Activated CD4-positive, alpha-beta T cell treated with anti-CD3 and anti-CD28 coated beads, Interleukin-2, amount 10 ng/mL, durations not matched to agents 24 days and 14 days (primary cell): Measurements from ENCODE around the gene ALG6. TPM values are rescaled to one million over a fixed set of nuclear protein-coding genes. Genes with fewer than 3 reads are reported as not detected.
"Not testable (repeated sequence)": the region's sequence is repeated elsewhere in the genome, so short reads cannot be mapped to it uniquely, and the experiment has no call there.

Experiments
- DNase-seq: peaks from one replicate; pipeline ENCODE4 v3.0.0; 2022
- H3K27ac Mint-ChIP-seq: one replicate; pipeline ENCODE4 v1.8.0; 2022; ENCODE audit warnings: mild to moderate bottlenecking, mixed read lengths
- H3K27me3 Mint-ChIP-seq: one replicate; pipeline ENCODE4 v1.8.0; 2022; ENCODE audit warnings: mixed read lengths
- H3K36me3 Mint-ChIP-seq: one replicate; pipeline ENCODE4 v1.8.0; 2022; ENCODE audit warnings: low read depth, mild to moderate bottlenecking, mixed read lengths
- H3K4me1 Mint-ChIP-seq: one replicate; pipeline ENCODE4 v1.8.0; 2021; ENCODE audit warnings: mixed read lengths
- H3K4me3 Mint-ChIP-seq: one replicate; pipeline ENCODE4 v1.8.0; 2022; ENCODE audit warnings: mild to moderate bottlenecking, moderate library complexity, mixed read lengths
- H3K9me3 Mint-ChIP-seq: one replicate; pipeline ENCODE4 v1.8.0; 2021; ENCODE audit warnings: mixed read lengths
- intact Hi-C: fragments of 100-400 bp; cut with micrococcal nuclease; formaldehyde crosslinking; loops from one replicate; pipeline ENCODE4 v1.15.1; 2023
- total RNA-seq: library from RNA; stranded (reverse); gene quantifications from 2 replicates; pipeline ENCODE4 v1.2.3, GENCODE V29; 2022

ALG6 gene
- total RNA-seq, 1 donor from 2014 or later = 27.7 TPM

- Mint-ChIP-seq H3K4me3 (no peak overlapping the region), H3K27me3 (peaks cover 43% of the 10 kb centered on the region), H3K27ac (no peak overlapping the region), H3K36me3 (no peaks in the 10 kb centered on the region), H3K9me3 (no peaks in the 10 kb centered on the region), H3K4me1 (no peaks in the 10 kb centered on the region)
- DNase-seq = no peak
- intact Hi-C loops = no loop called here
Observed at GRCh38 chr1:63350320-63350719, 17.1 kb upstream of the ALG6 start.

- no peaks in the 10 kb centered on the region for H3K9me3 Mint-ChIP-seq
- no peak for DNase-seq
- no peaks in the 10 kb centered on the region for H3K36me3 Mint-ChIP-seq
- no peak overlapping the region for H3K4me3 Mint-ChIP-seq
- intact Hi-C loops = no loop called here
- H3K27ac Mint-ChIP-seq = no peak overlapping the region
- no peaks in the 10 kb centered on the region for H3K4me1 Mint-ChIP-seq
- H3K27me3 Mint-ChIP-seq = peaks cover 42% of the 10 kb centered on the region
Observed at GRCh38 chr1:63352736-63353135, 14.7 kb upstream of the ALG6 start.

GRCh38 chr1:63356234-63356633 is 11.2 kb upstream of the ALG6 start:
- H3K9me3 Mint-ChIP-seq, H3K36me3 Mint-ChIP-seq, H3K4me1 Mint-ChIP-seq, DNase-seq, intact Hi-C loops, H3K4me3 Mint-ChIP-seq, H3K27ac Mint-ChIP-seq: not testable (repeated sequence)
- H3K27me3 Mint-ChIP-seq = peaks cover 42% of the 10 kb centered on the region

- Mint-ChIP-seq H3K4me3 (no peak overlapping the region), H3K27me3 (peaks cover 32% of the 10 kb centered on the region), H3K9me3 (no peaks in the 10 kb centered on the region), H3K4me1 (no peaks in the 10 kb centered on the region), H3K36me3 (no peaks in the 10 kb centered on the region), H3K27ac (no peak overlapping the region)
- intact Hi-C loops = no loop called here
- DNase-seq = no peak
Observed at GRCh38 chr1:63359561-63359960, 7.9 kb upstream of the ALG6 start.

GRCh38 chr1:63362073-63362472 is 5.4 kb upstream of the ALG6 start:
- no peaks in the 10 kb centered on the region for H3K9me3 Mint-ChIP-seq
- H3K27ac Mint-ChIP-seq = no peak overlapping the region
- intact Hi-C loops = loop anchor here (10.0 kb wide), 1 partner anchor 927 kb away; the partner anchor contains the start of gene USP1
- no peak overlapping the region for H3K4me3 Mint-ChIP-seq
- H3K36me3 Mint-ChIP-seq = no peaks in the 10 kb centered on the region
- peaks cover 30% of the 10 kb centered on the region for H3K27me3 Mint-ChIP-seq
- no peak for DNase-seq
- H3K4me1 Mint-ChIP-seq = peaks cover 6% of the 10 kb centered on the region

GRCh38 chr1:63362578-63362977 is 4.8 kb upstream of the ALG6 start:
- DNase-seq = no peak
- no peaks in the 10 kb centered on the region for H3K36me3 Mint-ChIP-seq
- H3K27me3 Mint-ChIP-seq = peaks cover 30% of the 10 kb centered on the region
- H3K27ac Mint-ChIP-seq = no peak overlapping the region
- no peaks in the 10 kb centered on the region for H3K9me3 Mint-ChIP-seq
- intact Hi-C loops = loop anchor here (10.0 kb wide), 1 partner anchor 928 kb away; the partner anchor contains the start of gene USP1
- peaks cover 7% of the 10 kb centered on the region for H3K4me1 Mint-ChIP-seq
- no peak overlapping the region for H3K4me3 Mint-ChIP-seq

- H3K4me1 Mint-ChIP-seq = peaks cover 7% of the 10 kb centered on the region
- intact Hi-C loops = loop anchor here (10.0 kb wide), 1 partner anchor 928 kb away; the partner anchor contains the start of gene USP1
- H3K27ac Mint-ChIP-seq = no peak overlapping the region
- H3K36me3 Mint-ChIP-seq = no peaks in the 10 kb centered on the region
- no peak for DNase-seq
- no peaks in the 10 kb centered on the region for H3K9me3 Mint-ChIP-seq
- H3K27me3 Mint-ChIP-seq = peaks cover 30% of the 10 kb centered on the region
- H3K4me3 Mint-ChIP-seq = no peak overlapping the region
Observed at GRCh38 chr1:63363014-63363413, 4.4 kb upstream of the ALG6 start.

GRCh38 chr1:63366908-63367214 is 566 bp upstream of the ALG6 start:
- H3K36me3 Mint-ChIP-seq = peaks cover 10% of the 10 kb centered on the region
- DNase-seq = no peak
- H3K27ac Mint-ChIP-seq = peak overlapping the region; percentile 64
- H3K4me1 Mint-ChIP-seq = peaks cover 15% of the 10 kb centered on the region
- intact Hi-C loops = loop anchor here (1.0 to 10.0 kb wide), 4 partner anchors 156 to 932 kb away; partner anchors contain the start of genes EFCAB7, ITGB3BP, PGM1 and USP1
- H3K9me3 Mint-ChIP-seq = no peaks in the 10 kb centered on the region
- peak overlapping the region; percentile 99 for H3K4me3 Mint-ChIP-seq
- peaks cover 16% of the 10 kb centered on the region for H3K27me3 Mint-ChIP-seq

- peaks cover 15% of the 10 kb centered on the region for H3K4me1 Mint-ChIP-seq
- H3K9me3 Mint-ChIP-seq = no peaks in the 10 kb centered on the region
- DNase-seq = peak; percentile 64
- H3K27me3 Mint-ChIP-seq = peaks cover 10% of the 10 kb centered on the region
- peak overlapping the region; percentile 99 for H3K4me3 Mint-ChIP-seq
- H3K36me3 Mint-ChIP-seq = peaks cover 12% of the 10 kb centered on the region
- peak overlapping the region; percentile 93 for H3K27ac Mint-ChIP-seq
- intact Hi-C loops = loop anchor here (10.0 kb wide), 1 partner anchor 933 kb away; the partner anchor contains the start of gene USP1
Observed at GRCh38 chr1:63368131-63368530, 704 bp downstream of the ALG6 start.

GRCh38 chr1:63379583-63379982 is 12.2 kb downstream of the ALG6 start:
- Mint-ChIP-seq H3K9me3 (no peaks in the 10 kb centered on the region), H3K36me3 (peaks cover 31% of the 10 kb centered on the region), H3K27ac (no peak overlapping the region), H3K27me3 (no peaks in the 10 kb centered on the region), H3K4me3 (no peak overlapping the region), H3K4me1 (peaks cover 10% of the 10 kb centered on the region)
- DNase-seq = no peak
- intact Hi-C loops = no loop called here

- Mint-ChIP-seq H3K27ac (no peak overlapping the region), H3K4me3 (no peak overlapping the region), H3K4me1 (peaks cover 14% of the 10 kb centered on the region), H3K9me3 (no peaks in the 10 kb centered on the region), H3K36me3 (peaks cover 34% of the 10 kb centered on the region), H3K27me3 (no peaks in the 10 kb centered on the region)
- no peak for DNase-seq
- intact Hi-C loops = no loop called here
Observed at GRCh38 chr1:63381741-63382140, 14.3 kb downstream of the ALG6 start.

GRCh38 chr1:63401945-63402344 is 34.5 kb downstream of the ALG6 start:
- Mint-ChIP-seq H3K4me1 (no peaks in the 10 kb centered on the region), H3K36me3 (peaks cover 27% of the 10 kb centered on the region), H3K9me3 (no peaks in the 10 kb centered on the region), H3K27ac (no peak overlapping the region), H3K27me3 (no peaks in the 10 kb centered on the region), H3K4me3 (no peak overlapping the region)
- intact Hi-C loops = no loop called here
- DNase-seq = no peak

GRCh38 chr1:63403386-63403785 is 36.0 kb downstream of the ALG6 start:
- no peaks in the 10 kb centered on the region for H3K9me3 Mint-ChIP-seq
- H3K27me3 Mint-ChIP-seq = no peaks in the 10 kb centered on the region
- H3K36me3 Mint-ChIP-seq = peaks cover 26% of the 10 kb centered on the region
- no peak overlapping the region for H3K4me3 Mint-ChIP-seq
- DNase-seq = no peak
- H3K4me1 Mint-ChIP-seq = no peaks in the 10 kb centered on the region
- H3K27ac Mint-ChIP-seq = no peak overlapping the region
- intact Hi-C loops = no loop called here

- H3K4me1 Mint-ChIP-seq = no peaks in the 10 kb centered on the region
- H3K27me3 Mint-ChIP-seq = no peaks in the 10 kb centered on the region
- peaks cover 20% of the 10 kb centered on the region for H3K36me3 Mint-ChIP-seq
- no peak overlapping the region for H3K27ac Mint-ChIP-seq
- no peak overlapping the region for H3K4me3 Mint-ChIP-seq
- DNase-seq = no peak
- no peaks in the 10 kb centered on the region for H3K9me3 Mint-ChIP-seq
- intact Hi-C loops = no loop called here
Observed at GRCh38 chr1:63405021-63405420, 37.6 kb downstream of the ALG6 start.

- Mint-ChIP-seq H3K27me3 (no peaks in the 10 kb centered on the region), H3K9me3 (no peaks in the 10 kb centered on the region), H3K4me3 (no peak overlapping the region), H3K36me3 (peaks cover 20% of the 10 kb centered on the region), H3K27ac (no peak overlapping the region), H3K4me1 (no peaks in the 10 kb centered on the region)
- no peak for DNase-seq
- intact Hi-C loops = no loop called here
Observed at GRCh38 chr1:63405987-63406386, 38.6 kb downstream of the ALG6 start.
